Thoracic aorta (tissue), 2 donors: Measurements from ENCODE around the gene MRPL46. TPM values are rescaled to one million over a fixed set of nuclear protein-coding genes. Genes with fewer than 3 reads are reported as not detected.
"Not testable (repeated sequence)": the region's sequence is repeated elsewhere in the genome, so short reads cannot be mapped to it uniquely, and the experiment has no call there.

Source experiments
- ATAC-seq: fragments of 150-250 bp; one replicate; pipeline ENCODE4 v1.8.0; 2017; ENCODE audit warnings: low read depth; ENCODE audit not compliant: insufficient number of reproducible peaks, low FRiP score
- DNase-seq: peaks from one replicate; pipeline ENCODE4 v3.0.0-alpha.2; 2020; ENCODE audit warnings: low spot score
- H3K27ac ChIP-seq, 2 donors: fragments of 200-600 bp; sonication (generic); 1 replicate in 1 of 2; 2 replicates in 1 of 2; pipeline ENCODE4 v1.5.1; 2016; ENCODE audit warnings: mild to moderate bottlenecking in 2 of 2, moderate library complexity in 2 of 2
- H3K27me3 ChIP-seq: fragments of 200-600 bp; sonication (generic); replicated peaks from 2 replicates; pipeline ENCODE4 v1.6.0; 2016; ENCODE audit warnings: mild to moderate bottlenecking; ENCODE audit not compliant: insufficient read depth
- H3K36me3 ChIP-seq: fragments of 200-600 bp; sonication (generic); one replicate; pipeline ENCODE4 v1.5.1; 2016
- H3K4me1 ChIP-seq, 2 donors: fragments of 200-600 bp; sonication (generic); 1 replicate in 1 of 2; 2 replicates in 1 of 2; pipeline versions ENCODE4 v1.5.1 to v1.6.0; 2016; ENCODE audit warnings: low read depth in 2 of 2, mild to moderate bottlenecking in 1 of 2; ENCODE audit not compliant: control insufficient read depth in 1 of 2
- H3K4me3 ChIP-seq: fragments of 200-600 bp; sonication (generic); 2 replicates; pipeline ENCODE4 v1.5.1; 2016; ENCODE audit warnings: mild to moderate bottlenecking
- H3K9me3 ChIP-seq: fragments of 200-600 bp; sonication (generic); 2 replicates; pipeline ENCODE4 v1.5.1; 2016
- CTCF ChIP-seq: fragments of 200-600 bp; sonication (generic); IDR thresholded peaks from one replicate; pipeline ENCODE4 v1.5.1; 2019; ENCODE audit warnings: antibody characterized with exemption
- total RNA-seq, 2 donors: library from RNA; depleted of rRNA; stranded (reverse); fragments of >200 nt; gene quantifications; one replicate each; pipeline versions ENCODE4 v1.1.0 to v1.2.3, GENCODE V29; 2016

The MRPL46 gene
- total RNA-seq, 2 donors from 2014 or later = 3.9 to 13.5 TPM

GRCh38 chr15:88472225-88472624, 5.0 kb upstream of the MRPL46 start:
- Histone ChIP-seq H3K27me3 (no peaks in the 10 kb centered on the region), H3K27ac (no peak overlapping the region), H3K4me1 (peaks cover 6 to 11% of the 10 kb centered on the region in 2 donors), H3K36me3 (peaks cover 7% of the 10 kb centered on the region), H3K4me3 (no peak overlapping the region), H3K9me3 (no peaks in the 10 kb centered on the region)
- TF ChIP-seq CTCF = no peak
- no peak for ATAC-seq
- DNase-seq = no peak

- H3K9me3 ChIP-seq = no peaks in the 10 kb centered on the region
- H3K4me1 ChIP-seq = peaks cover 12 to 22% of the 10 kb centered on the region in 2 donors
- DNase-seq = no peak
- ATAC-seq = no peak
- no peak overlapping the region for H3K4me3 ChIP-seq
- H3K27me3 ChIP-seq = no peaks in the 10 kb centered on the region
- H3K36me3 ChIP-seq = peaks cover 7% of the 10 kb centered on the region
- no peak for TF ChIP-seq CTCF
- no peak overlapping the region for H3K27ac ChIP-seq
Observed at GRCh38 chr15:88470625-88471372, 3.6 kb upstream of the MRPL46 start.

- DNase-seq (no peak), ATAC-seq (no peak)
- H3K4me1 ChIP-seq = peaks cover 12 to 22% of the 10 kb centered on the region in 2 donors
- no peaks in the 10 kb centered on the region for H3K27me3 ChIP-seq
- H3K27ac ChIP-seq = no peak overlapping the region
- no peak overlapping the region for H3K4me3 ChIP-seq
- no peaks in the 10 kb centered on the region for H3K9me3 ChIP-seq
- TF ChIP-seq CTCF = no peak
- no peaks in the 10 kb centered on the region for H3K36me3 ChIP-seq
Observed at GRCh38 chr15:88469321-88469720, 2.1 kb upstream of the MRPL46 start.

GRCh38 chr15:88468721-88469120, 1.5 kb upstream of the MRPL46 start:
- not testable (repeated sequence) for DNase-seq, H3K36me3 ChIP-seq, H3K27me3 ChIP-seq, ATAC-seq, H3K27ac ChIP-seq, H3K9me3 ChIP-seq
- Histone ChIP-seq H3K4me3 (peak overlapping the region; percentile 79), H3K4me1 (peaks cover 12 to 22% of the 10 kb centered on the region in 2 donors)

- no peaks in the 10 kb centered on the region for H3K27me3 ChIP-seq
- TF ChIP-seq CTCF = no peak
- DNase-seq = no peak
- no peak for ATAC-seq
- H3K9me3 ChIP-seq = no peaks in the 10 kb centered on the region
- peak overlapping the region; percentile 79 for H3K4me3 ChIP-seq
- H3K4me1 ChIP-seq = peaks cover 12 to 22% of the 10 kb centered on the region in 2 donors
- peaks cover 5% of the 10 kb centered on the region for H3K36me3 ChIP-seq
- H3K27ac ChIP-seq = peak overlapping the region; percentile 66 to 88
Observed at GRCh38 chr15:88467935-88468528, 844 bp upstream of the MRPL46 start.
